ENCODE results near the gene MYL3.
"Not testable (repeated sequence)": the region's sequence is repeated elsewhere in the genome, so short reads cannot be mapped to it uniquely, and the experiment has no call there.

MYL3 gene

DNA sequence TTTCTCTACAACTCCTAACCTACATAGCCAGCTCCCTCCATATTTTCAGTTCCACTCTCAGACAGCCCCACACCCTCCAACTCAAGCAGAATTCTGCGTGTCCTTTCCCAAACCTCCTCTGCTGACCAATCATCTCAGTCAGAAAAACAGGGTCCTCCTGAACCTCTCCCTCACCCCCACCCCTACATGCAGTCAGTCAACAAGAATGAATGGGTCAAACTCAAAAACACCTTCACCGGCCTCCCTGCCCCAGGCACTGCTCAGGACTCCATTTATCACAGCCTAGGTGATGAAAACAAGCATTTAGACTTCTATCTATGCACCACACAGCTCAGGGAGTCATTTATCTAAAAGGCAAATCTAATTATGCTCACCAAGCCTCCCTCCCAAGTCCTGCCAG, 32.4 kb downstream of the MYL3 start:
- POLR2A ChIA-PET: no interaction called here
- no peak for DNase-seq (ENCODE audit: extremely low spot score)
- CTCF ChIA-PET: no interaction called here
- TF ChIP-seq, protein P1, sequence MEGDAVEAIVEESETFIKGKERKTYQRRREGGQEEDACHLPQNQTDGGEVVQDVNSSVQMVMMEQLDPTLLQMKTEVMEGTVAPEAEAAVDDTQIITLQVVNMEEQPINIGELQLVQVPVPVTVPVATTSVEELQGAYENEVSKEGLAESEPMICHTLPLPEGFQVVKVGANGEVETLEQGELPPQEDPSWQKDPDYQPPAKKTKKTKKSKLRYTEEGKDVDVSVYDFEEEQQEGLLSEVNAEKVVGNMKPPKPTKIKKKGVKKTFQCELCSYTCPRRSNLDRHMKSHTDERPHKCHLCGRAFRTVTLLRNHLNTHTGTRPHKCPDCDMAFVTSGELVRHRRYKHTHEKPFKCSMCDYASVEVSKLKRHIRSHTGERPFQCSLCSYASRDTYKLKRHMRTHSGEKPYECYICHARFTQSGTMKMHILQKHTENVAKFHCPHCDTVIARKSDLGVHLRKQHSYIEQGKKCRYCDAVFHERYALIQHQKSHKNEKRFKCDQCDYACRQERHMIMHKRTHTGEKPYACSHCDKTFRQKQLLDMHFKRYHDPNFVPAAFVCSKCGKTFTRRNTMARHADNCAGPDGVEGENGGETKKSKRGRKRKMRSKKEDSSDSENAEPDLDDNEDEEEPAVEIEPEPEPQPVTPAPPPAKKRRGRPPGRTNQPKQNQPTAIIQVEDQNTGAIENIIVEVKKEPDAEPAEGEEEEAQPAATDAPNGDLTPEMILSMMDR (IDR thresholded peaks at IDR 0.05; ENCODE audit: control extremely low read depth, extremely low read depth, low read depth, missing control alignments): no peak

DNA sequence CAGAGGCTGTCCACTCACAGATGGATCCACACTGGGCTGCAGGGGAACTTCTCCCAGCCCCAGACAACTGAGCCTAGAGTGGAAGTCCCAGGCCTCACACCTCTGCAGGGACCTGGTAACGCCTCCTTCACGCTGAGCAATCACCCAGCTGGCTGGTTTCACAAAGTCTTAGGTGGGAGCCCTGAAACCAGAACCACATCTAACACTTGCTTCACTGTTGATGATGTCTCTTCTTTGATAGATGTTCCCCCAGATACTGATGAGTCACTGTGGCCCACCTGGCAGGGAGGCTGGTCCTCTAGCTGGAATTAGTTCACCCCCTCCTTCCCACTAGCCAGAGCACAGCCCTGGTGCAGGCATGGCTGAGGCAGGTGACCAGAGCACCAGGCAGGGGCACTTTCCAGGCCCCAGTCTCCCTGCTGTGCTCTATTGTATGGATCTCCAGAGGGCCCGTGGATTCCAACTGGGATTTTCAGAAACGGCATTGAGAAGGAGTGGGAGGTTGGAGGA, 33.5 kb downstream of the MYL3 start:
- TF ChIP-seq, protein P1 (IDR thresholded peaks at IDR 0.05; ENCODE audit: control extremely low read depth, extremely low read depth, low read depth, missing control alignments): no peak
- ChIA-PET POLR2A (no interaction called here), CTCF (interaction anchor here (2.0 kb wide), 1 partner anchor 16 kb away, joined by 7 read pairs; no protein-coding TSS in a partner anchor)
- peak; percentile 78 for DNase-seq (ENCODE audit: extremely low spot score)

DNA sequence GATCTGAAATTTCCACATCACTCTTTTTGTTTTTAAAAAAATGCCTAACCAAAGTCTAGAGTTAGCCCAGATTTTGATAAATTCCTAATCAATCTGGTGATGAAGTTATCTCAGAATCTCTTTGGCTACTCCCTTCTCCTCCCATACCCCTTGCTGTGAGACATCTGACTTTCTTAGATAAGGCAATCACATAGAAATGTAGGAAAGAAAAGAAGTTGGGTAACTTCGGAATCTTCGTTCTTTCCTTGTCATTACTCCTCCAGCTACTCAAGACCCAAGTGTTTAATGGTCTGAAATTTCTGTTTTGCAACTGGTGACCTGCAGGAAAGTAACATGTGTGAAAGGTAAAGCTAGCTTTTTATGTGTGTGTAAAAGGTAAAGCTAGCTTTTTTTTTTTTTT, 37.8 kb downstream of the MYL3 start:
- POLR2A ChIA-PET: no interaction called here
- no peak for DNase-seq (ENCODE audit: extremely low spot score)
- TF ChIP-seq, protein P1 (IDR thresholded peaks at IDR 0.05; ENCODE audit: control extremely low read depth, extremely low read depth, low read depth, missing control alignments): no peak
- CTCF ChIA-PET: no interaction called here

DNA sequence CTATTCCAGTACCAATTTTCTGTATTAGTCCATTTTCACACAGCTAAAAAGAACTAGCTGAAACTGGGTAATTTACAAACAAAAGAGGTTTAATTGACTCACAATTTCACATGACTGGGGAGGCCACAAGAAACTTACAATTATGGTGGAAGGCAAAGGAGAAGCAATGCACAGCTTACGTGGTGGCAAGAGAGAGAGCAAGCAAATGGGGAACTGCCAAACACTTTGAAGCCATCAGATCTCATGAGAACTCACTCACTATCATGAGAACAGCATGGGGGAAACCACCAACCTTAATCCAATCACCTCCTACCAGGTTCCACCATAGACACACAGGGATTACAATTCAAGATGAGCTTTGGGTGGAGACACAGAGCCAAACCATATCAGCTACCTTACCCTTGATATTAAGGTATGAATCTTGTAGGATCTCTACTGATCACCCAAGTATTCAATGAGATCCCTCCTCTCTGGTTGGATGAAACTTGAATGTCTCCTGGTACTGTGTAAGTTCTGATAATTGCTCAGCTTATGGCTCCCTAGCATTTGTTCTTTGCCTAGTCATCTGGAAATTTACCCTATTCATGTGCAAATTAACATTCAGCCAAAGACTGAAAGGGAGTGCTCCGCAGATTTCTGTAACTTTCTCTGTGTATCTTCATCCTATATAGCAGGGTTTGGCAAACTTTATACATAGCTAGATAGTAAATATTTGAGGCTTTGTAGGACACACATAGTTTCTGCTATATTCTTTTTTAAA, 38.9 kb downstream of the MYL3 start:
- POLR2A ChIA-PET: no interaction called here
- TF ChIP-seq, protein P1 (IDR thresholded peaks at IDR 0.05; ENCODE audit: control extremely low read depth, extremely low read depth, low read depth, missing control alignments): no peak
- CTCF ChIA-PET: interaction anchor here (1.3 kb wide), 1 partner anchor 12 kb away, joined by 3 read pairs; no protein-coding TSS in a partner anchor
- no peak for DNase-seq (ENCODE audit: extremely low spot score)

DNA sequence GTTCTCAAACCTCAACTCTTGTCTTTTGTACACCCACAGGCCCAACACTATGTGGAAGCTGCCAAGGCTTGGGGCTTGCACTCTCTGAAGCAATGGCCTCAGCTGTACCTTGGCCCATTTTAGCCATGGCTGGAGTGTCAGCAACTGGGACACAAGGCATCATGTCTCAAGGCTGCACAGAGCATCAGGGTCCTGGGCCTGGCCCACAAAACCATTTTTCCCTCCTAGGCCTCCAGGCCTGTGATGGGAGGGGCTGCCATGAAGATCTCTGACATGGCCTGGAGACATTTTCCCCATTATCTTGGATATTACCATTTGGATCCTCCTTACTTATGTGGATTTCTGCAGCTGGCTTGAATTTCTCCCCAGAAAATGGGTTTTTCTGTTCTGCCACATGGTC, 39.9 kb downstream of the MYL3 start:
- CTCF ChIA-PET; POLR2A ChIA-PET; DNase-seq (ENCODE audit: extremely low spot score): not testable (repeated sequence)

DNA sequence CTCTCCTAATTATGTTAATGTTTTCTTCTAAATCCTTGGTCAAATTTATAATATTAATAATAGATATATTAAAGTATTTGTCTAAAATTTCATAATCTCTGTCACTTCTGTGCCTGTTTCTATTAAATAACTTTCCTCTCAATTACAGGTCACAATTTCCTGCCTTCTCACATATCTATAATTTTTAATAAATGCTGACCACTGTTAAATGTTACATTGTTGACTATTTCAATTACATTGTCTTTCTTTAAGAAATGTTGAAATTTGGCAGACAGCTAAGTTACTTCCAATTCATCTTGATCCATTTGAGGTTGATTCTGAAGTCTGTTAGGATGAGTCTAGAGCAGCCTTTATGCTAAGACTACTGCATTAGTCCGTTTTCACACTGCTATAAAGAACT, 41.7 kb downstream of the MYL3 start:
- ChIA-PET CTCF (no interaction called here), POLR2A (no interaction called here)
- TF ChIP-seq, protein P1 (IDR thresholded peaks at IDR 0.05; ENCODE audit: control extremely low read depth, extremely low read depth, low read depth, missing control alignments): no peak

DNA sequence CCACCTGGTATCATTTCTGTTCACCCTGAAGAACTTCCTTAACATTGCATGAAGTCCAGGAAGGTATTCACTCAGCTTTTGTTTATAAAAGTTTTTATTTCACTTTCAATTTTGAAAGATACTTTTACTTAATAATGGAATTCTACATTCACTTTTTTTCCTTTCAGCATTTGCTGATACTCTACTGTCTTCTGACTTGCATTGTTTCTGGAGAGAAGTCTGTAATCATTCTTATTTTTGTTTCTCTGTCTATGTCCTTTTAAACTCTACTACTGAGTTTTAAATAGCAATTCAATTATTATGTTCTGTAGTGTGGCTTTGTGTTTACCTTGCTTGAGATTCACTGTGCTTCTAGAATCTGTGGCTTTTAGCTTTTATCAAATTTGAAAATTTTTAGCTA, 42.4 kb downstream of the MYL3 start:
- ChIA-PET CTCF (interaction anchor here (1.0 kb wide), 1 partner anchor 24 kb away, joined by 3 read pairs; no protein-coding TSS in a partner anchor), POLR2A (no interaction called here)
- TF ChIP-seq, protein P1 (IDR thresholded peaks at IDR 0.05; ENCODE audit: control extremely low read depth, extremely low read depth, low read depth, missing control alignments): no peak
- no peak for DNase-seq (ENCODE audit: extremely low spot score)

More for the DNA sequence above, 41.7 kb downstream of the MYL3 start:
- DNase-seq (ENCODE audit: extremely low spot score): no peak
